C4-2B (cell line): ENCODE data around the gene TUBGCP3.

Experiments used
- H3K27ac ChIP-seq: fragments of 450-650 bp; 2 replicates; pipeline ENCODE4 v1.5.1; 2017
- ZFX ChIP-seq: fragments of 450-650 bp; IDR thresholded peaks from 2 replicates; pipeline ENCODE4 v1.6.1; 2017
- TF ChIP-seq, protein P1 (sequence below): fragments of 450-650 bp; conservative IDR thresholded peaks from 2 replicates; pipeline ENCODE4 v1.5.1; 2017; ENCODE audit warnings: mild to moderate bottlenecking

TUBGCP3 gene

DNA sequence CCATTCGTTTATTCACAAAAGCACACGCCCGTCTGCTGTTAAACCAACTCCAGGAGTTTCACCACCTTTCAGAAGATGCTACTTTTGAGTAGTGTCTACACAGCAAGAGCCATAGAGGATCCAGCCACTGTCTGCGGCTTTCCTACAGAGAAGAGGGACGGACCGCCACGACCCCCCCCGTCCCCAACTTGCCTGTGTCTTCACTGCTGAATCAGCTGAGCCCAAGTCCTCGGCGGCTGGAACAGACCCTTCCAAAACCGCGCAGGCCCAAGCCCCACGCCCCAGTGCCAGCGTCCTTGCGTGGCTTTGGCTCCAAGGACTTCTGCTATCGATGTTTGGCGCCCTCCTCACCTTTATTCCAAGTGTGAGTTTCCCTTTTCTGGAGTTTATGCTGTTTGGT lies 146.7 kb downstream of the TUBGCP3 start:
- TF ChIP-seq, protein P1, sequence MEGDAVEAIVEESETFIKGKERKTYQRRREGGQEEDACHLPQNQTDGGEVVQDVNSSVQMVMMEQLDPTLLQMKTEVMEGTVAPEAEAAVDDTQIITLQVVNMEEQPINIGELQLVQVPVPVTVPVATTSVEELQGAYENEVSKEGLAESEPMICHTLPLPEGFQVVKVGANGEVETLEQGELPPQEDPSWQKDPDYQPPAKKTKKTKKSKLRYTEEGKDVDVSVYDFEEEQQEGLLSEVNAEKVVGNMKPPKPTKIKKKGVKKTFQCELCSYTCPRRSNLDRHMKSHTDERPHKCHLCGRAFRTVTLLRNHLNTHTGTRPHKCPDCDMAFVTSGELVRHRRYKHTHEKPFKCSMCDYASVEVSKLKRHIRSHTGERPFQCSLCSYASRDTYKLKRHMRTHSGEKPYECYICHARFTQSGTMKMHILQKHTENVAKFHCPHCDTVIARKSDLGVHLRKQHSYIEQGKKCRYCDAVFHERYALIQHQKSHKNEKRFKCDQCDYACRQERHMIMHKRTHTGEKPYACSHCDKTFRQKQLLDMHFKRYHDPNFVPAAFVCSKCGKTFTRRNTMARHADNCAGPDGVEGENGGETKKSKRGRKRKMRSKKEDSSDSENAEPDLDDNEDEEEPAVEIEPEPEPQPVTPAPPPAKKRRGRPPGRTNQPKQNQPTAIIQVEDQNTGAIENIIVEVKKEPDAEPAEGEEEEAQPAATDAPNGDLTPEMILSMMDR: no peak
- no peak for TF ChIP-seq ZFX
- H3K27ac ChIP-seq: no peak overlapping the region

DNA sequence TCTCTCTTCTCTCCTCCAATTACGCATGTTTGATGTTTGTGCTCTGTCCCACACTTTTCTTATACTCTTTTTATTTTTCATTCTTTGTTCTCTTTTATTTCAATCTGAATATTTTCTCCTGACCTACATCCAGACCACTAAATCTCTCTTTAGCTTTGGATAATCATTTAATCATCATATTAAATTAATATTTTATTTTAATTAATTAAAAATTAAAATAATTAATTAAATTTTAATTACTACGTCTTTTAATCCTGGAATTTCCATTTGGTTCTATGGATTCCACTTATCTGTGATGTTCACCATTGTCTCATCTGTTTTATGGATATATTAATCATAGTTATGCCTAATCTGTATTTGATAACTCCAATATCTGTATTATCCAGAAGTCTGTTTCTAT lies 149.4 kb downstream of the TUBGCP3 start:
- H3K27ac ChIP-seq: no peak overlapping the region
- TF ChIP-seq, protein P1: no peak
- no peak for TF ChIP-seq ZFX

- no peak overlapping the region for H3K27ac ChIP-seq
- TF ChIP-seq ZFX: no peak
- TF ChIP-seq, protein P1: no peak
Measured at GRCh38 chr13:112438094-112438493, 149.9 kb downstream of the TUBGCP3 start.

DNA sequence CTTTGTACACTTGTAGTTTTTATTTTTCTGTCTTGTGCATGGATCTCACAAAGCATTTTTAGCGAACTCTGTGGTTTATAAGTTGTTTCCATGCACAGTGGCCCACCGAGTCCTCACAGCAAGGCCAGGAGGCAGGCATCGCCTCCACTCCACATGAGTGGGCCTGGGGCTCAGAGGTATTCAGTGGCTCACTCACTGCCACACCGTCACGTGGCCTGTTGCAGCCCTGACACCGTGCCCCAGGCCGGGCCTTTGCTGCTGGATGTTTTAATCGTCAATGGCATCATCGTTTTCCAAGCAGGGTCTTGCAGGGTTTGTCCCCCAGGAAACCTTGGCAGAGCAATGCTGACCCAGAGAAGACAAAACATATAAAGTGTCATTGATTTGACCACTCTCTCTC lies 152.0 kb downstream of the TUBGCP3 start:
- H3K27ac ChIP-seq: no peak overlapping the region
- TF ChIP-seq, protein P1: no peak
- no peak for TF ChIP-seq ZFX
